T-cell (primary cell): ENCODE measurements around the gene YWHAB. TPM values are rescaled to one million over a fixed set of nuclear protein-coding genes. Genes with fewer than 3 reads are reported as not detected.

Experiments
- ATAC-seq, 4 experiments: fragments of 200-7000 bp in 3 of 4; fragments of 150-1000 bp in 1 of 4; cut with Tn5 transposase; replicated peaks in 1 of 4; 1 replicate in 3 of 4; 2 replicates in 1 of 4; pipeline ENCODE4 v1.10.0; 2021; ENCODE audit warnings: moderate library complexity in 3 of 4, mild to moderate bottlenecking in 2 of 4, moderate number of reproducible peaks in 1 of 4
- CTCF ChIA-PET, 2 donors: fragments of 300-600 bp; sonication (Branson Sonifier 250); formaldehyde crosslinking; loops; one replicate each; lab custom pipeline; 2022; ENCODE audit warnings: antibody characterized with exemption in 2 of 2; lab: Charles Lee
- POLR2A ChIA-PET, 2 donors: fragments of 300-600 bp; sonication (Branson Sonifier 250); formaldehyde crosslinking; loops; one replicate each; lab custom pipeline; 2022; ENCODE audit warnings: antibody characterized with exemption in 2 of 2; lab: Charles Lee
- DNase-seq, 35 experiments: peaks; one replicate each; pipeline versions ENCODE4 v3.0.0 to v3.0.0-alpha.2; 2013 to 2023
- H3K27ac ChIP-seq: one replicate; pipeline ENCODE4 v1.5.1; 2013; ENCODE audit warnings: low read length
- H3K27me3 ChIP-seq, 2 experiments: replicated peaks in 1 of 2; 1 replicate in 1 of 2; 2 replicates in 1 of 2; pipeline versions ENCODE4 v1.6.1 to v1.7.0; 2013; ENCODE audit warnings: low read length in 1 of 2, mixed read lengths in 1 of 2; ENCODE audit not compliant: control insufficient read depth in 2 of 2, insufficient read depth in 2 of 2; ENCODE audit errors: extremely low read depth in 1 of 2
- H3K36me3 ChIP-seq, 2 donors: 1 replicate in 1 of 2; 2 replicates in 1 of 2; pipeline versions ENCODE4 v1.6.1 to v1.7.0; 2013; ENCODE audit warnings: low read length in 1 of 2; ENCODE audit not compliant: control insufficient read depth in 2 of 2, insufficient read depth in 1 of 2; ENCODE audit errors: extremely low read depth in 1 of 2
- H3K4me1 ChIP-seq, 2 experiments: 1 replicate in 1 of 2; 2 replicates in 1 of 2; pipeline versions ENCODE4 v1.6.1 to v1.7.0; 2013; ENCODE audit warnings: low read length in 2 of 2, mixed read lengths in 1 of 2; ENCODE audit not compliant: insufficient read depth in 2 of 2, control insufficient read depth in 1 of 2; ENCODE audit errors: extremely low read depth in 1 of 2
- H3K4me3 ChIP-seq, 2 donors: 1 replicate in 1 of 2; 2 replicates in 1 of 2; pipeline versions ENCODE4 v1.5.1 to v1.7.0; 2013; ENCODE audit warnings: mild to moderate bottlenecking in 2 of 2, low read length in 1 of 2, moderate library complexity in 1 of 2; ENCODE audit not compliant: control insufficient read depth in 1 of 2; ENCODE audit errors: extremely low read depth in 1 of 2
- H3K9me3 ChIP-seq: 2 replicates; pipeline ENCODE4 v1.7.0; 2013
- H3K27ac Mint-ChIP-seq, 2 donors: one replicate each; pipeline ENCODE4 v1.8.0; 2020 to 2021; ENCODE audit warnings: mild to moderate bottlenecking in 2 of 2, mixed read lengths in 2 of 2
- H3K27me3 Mint-ChIP-seq, 2 donors: one replicate each; pipeline ENCODE4 v1.8.0; 2021 to 2022; ENCODE audit warnings: mixed read lengths in 2 of 2
- H3K36me3 Mint-ChIP-seq: one replicate; pipeline ENCODE4 v1.8.0; 2021; ENCODE audit warnings: mixed read lengths
- H3K4me1 Mint-ChIP-seq, 3 donors: one replicate each; pipeline ENCODE4 v1.8.0; 2020 to 2022; ENCODE audit warnings: mixed read lengths in 3 of 3, mild to moderate bottlenecking in 1 of 3
- H3K4me3 Mint-ChIP-seq, 3 donors: one replicate each; pipeline ENCODE4 v1.8.0; 2020 to 2022; ENCODE audit warnings: mild to moderate bottlenecking in 3 of 3, mixed read lengths in 3 of 3, moderate library complexity in 3 of 3
- H3K9me3 Mint-ChIP-seq, 3 donors: one replicate each; pipeline ENCODE4 v1.8.0; 2020 to 2022; ENCODE audit warnings: mixed read lengths in 3 of 3
- WGBS: methylation state at CpG from one replicate; pipeline ENCODE4 v1.1.5; 2013; ENCODE audit warnings: missing lambda C conversion rate; ENCODE audit not compliant: insufficient coverage; 5-methylcytosine and 5-hydroxymethylcytosine counted together
- total RNA-seq, 35 experiments: library from RNA in 6 of 35; stranded (reverse) in 6 of 35; fragments of 120-200 nt in 1 of 35; gene quantifications; one replicate each; pipeline versions ENCODE4 v1.2.1 to v1.2.4 and lab custom pipeline; 2013 to 2026

Gene YWHAB
- total RNA-seq, 5 donors from 2014 or later (not counting 1 experiment from before 2014, with no cell fraction given), result 198 to 233 (median 205) TPM

DNA sequence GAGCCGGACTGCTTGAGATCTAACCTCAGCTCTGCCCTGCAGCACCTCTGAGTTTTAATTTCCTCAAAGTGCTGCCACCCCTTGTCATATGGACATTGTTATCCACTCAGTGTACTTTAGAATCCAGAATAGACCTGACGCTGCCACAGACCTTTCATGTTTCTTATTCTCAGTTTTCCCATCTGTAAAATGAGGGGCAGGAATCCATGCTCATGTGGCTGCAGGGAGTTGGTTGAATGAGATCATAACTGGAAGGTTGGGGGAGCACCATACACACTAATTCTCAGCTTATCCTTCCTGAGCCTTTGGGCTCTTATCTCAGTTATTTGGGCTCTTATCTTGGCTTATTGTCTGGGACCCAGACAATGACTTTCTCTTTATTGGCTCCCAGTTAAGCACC lies 26.7 kb downstream of the YWHAB start:
- POLR2A ChIA-PET, result interaction anchor here in 1 of 2 donors (0.6 kb wide), 1 partner anchor 119 kb away, joined by 4 read pairs; no protein-coding TSS in a partner anchor
- peaks cover 30 to 35% (median 35%) of the 10 kb centered on the region in 3 donors for H3K4me1 Mint-ChIP-seq
- ATAC-seq, result no peak

GRCh38 chr20:44914924-44915323 lies 29.4 kb downstream of the YWHAB start:
- CTCF ChIA-PET, result no interaction called here
- no peak overlapping the region for H3K4me3 Mint-ChIP-seq
- WGBS, result 22% methylated on average over 1 of the region's 1 CpG

More for the DNA sequence above, 26.7 kb downstream of the YWHAB start:
- Histone ChIP-seq H3K27me3 (no peaks in the 10 kb centered on the region), H3K27ac (no peak overlapping the region), H3K4me1 (peaks cover 15 to 31% of the 10 kb centered on the region in 2 experiments), H3K9me3 (no peaks in the 10 kb centered on the region), H3K4me3 (no peak overlapping the region), H3K36me3 (peaks cover 0 to 13% of the 10 kb centered on the region in 2 donors)
- no peaks in the 10 kb centered on the region for H3K9me3 Mint-ChIP-seq
- CTCF ChIA-PET, result interaction anchor here in 1 of 2 donors (0.6 kb wide), 1 partner anchor 98 kb away, joined by 3 read pairs; no protein-coding TSS in a partner anchor
- peak overlapping the region in 1 of 3 donors; percentile 34 for H3K4me3 Mint-ChIP-seq
- peaks cover 30% of the 10 kb centered on the region for H3K36me3 Mint-ChIP-seq
- no peak for DNase-seq
- WGBS, result 83% methylated on average over 1 of the region's 2 CpGs
- H3K27ac Mint-ChIP-seq, result peak overlapping the region; percentile 43 to 64
- no peaks in the 10 kb centered on the region for H3K27me3 Mint-ChIP-seq

GRCh38 chr20:44916586-44916985 lies 31.1 kb downstream of the YWHAB start:
- H3K9me3 Mint-ChIP-seq, result no peaks in the 10 kb centered on the region
- ATAC-seq (no peak), DNase-seq (no peak)
- H3K9me3 ChIP-seq, result no peaks in the 10 kb centered on the region
- H3K4me1 Mint-ChIP-seq, result peaks cover 11 to 13% (median 13%) of the 10 kb centered on the region in 3 donors
- no peak overlapping the region for H3K4me3 Mint-ChIP-seq
- H3K4me1 ChIP-seq, result peaks cover 7 to 9% of the 10 kb centered on the region in 2 experiments
- H3K27me3 ChIP-seq, result no peaks in the 10 kb centered on the region
- no peaks in the 10 kb centered on the region for H3K27me3 Mint-ChIP-seq
- CTCF ChIA-PET, result interaction anchor here in 1 of 2 donors (0.6 to 0.7 kb wide), 2 partner anchors 599 to 1180 kb away, joined by 3 to 4 read pairs; no protein-coding TSS in a partner anchor
- POLR2A ChIA-PET, result no interaction called here
- no peak overlapping the region for H3K27ac Mint-ChIP-seq
- H3K27ac ChIP-seq, result no peak overlapping the region
- peaks cover 26% of the 10 kb centered on the region for H3K36me3 Mint-ChIP-seq
- 98% methylated on average over 7 of the region's 12 CpGs for WGBS
- peaks cover 3 to 10% of the 10 kb centered on the region in 2 donors for H3K36me3 ChIP-seq
- H3K4me3 ChIP-seq, result no peak overlapping the region

More at GRCh38 chr20:44914924-44915323, 29.4 kb downstream of the YWHAB start:
- peak overlapping the region; percentile 64 to 65 for H3K27ac Mint-ChIP-seq
- H3K27me3 Mint-ChIP-seq, result no peaks in the 10 kb centered on the region
- POLR2A ChIA-PET, result interaction anchor here in 1 of 2 donors (0.7 kb wide), 1 partner anchor 26 kb away, joined by 5 read pairs; no protein-coding TSS in a partner anchor
- ATAC-seq (no peak), DNase-seq (no peak)
- H3K9me3 Mint-ChIP-seq, result no peaks in the 10 kb centered on the region
- Histone ChIP-seq H3K4me3 (no peak overlapping the region), H3K9me3 (no peaks in the 10 kb centered on the region), H3K36me3 (peaks cover 3 to 10% of the 10 kb centered on the region in 2 donors), H3K4me1 (peaks cover 9 to 22% of the 10 kb centered on the region in 2 experiments), H3K27ac (no peak overlapping the region), H3K27me3 (no peaks in the 10 kb centered on the region)
- H3K36me3 Mint-ChIP-seq, result peaks cover 23% of the 10 kb centered on the region
- H3K4me1 Mint-ChIP-seq, result peaks cover 17 to 23% (median 19%) of the 10 kb centered on the region in 3 donors

GRCh38 chr20:44917399-44917798 lies 31.9 kb downstream of the YWHAB start:
- Histone ChIP-seq H3K27ac (no peak overlapping the region), H3K4me3 (no peak overlapping the region), H3K9me3 (no peaks in the 10 kb centered on the region), H3K4me1 (peaks cover 5 to 9% of the 10 kb centered on the region in 2 experiments), H3K36me3 (peaks cover 3 to 12% of the 10 kb centered on the region in 2 donors), H3K27me3 (no peaks in the 10 kb centered on the region)
- no CpG with 5 or more reads among the region's 2 CpGs for WGBS
- Mint-ChIP-seq H3K27me3 (no peaks in the 10 kb centered on the region), H3K4me1 (peaks cover 11 to 12% (median 12%) of the 10 kb centered on the region in 3 donors), H3K4me3 (no peak overlapping the region), H3K9me3 (no peaks in the 10 kb centered on the region), H3K36me3 (peaks cover 26% of the 10 kb centered on the region), H3K27ac (no peak overlapping the region)
- DNase-seq (no peak), ATAC-seq (no peak)
- ChIA-PET POLR2A (interaction anchor here in 1 of 2 donors (0.6 kb wide), 1 partner anchor 45 kb away, joined by 5 read pairs; no protein-coding TSS in a partner anchor), CTCF (interaction anchor here in 1 of 2 donors (0.7 kb wide), 1 partner anchor 600 kb away, joined by 4 read pairs; no protein-coding TSS in a partner anchor)

- ATAC-seq, result no peak
- Histone ChIP-seq H3K36me3 (peaks cover 3 to 14% of the 10 kb centered on the region in 2 donors), H3K27ac (no peak overlapping the region), H3K9me3 (no peaks in the 10 kb centered on the region), H3K4me3 (no peak overlapping the region), H3K4me1 (peaks cover 5 to 9% of the 10 kb centered on the region in 2 experiments), H3K27me3 (no peaks in the 10 kb centered on the region)
- H3K27ac Mint-ChIP-seq, result no peak overlapping the region
- POLR2A ChIA-PET, result no interaction called here
- 100% methylated on average over 2 of the region's 3 CpGs for WGBS
- peaks cover 25% of the 10 kb centered on the region for H3K36me3 Mint-ChIP-seq
- CTCF ChIA-PET, result no interaction called here
- peaks cover 11 to 12% (median 12%) of the 10 kb centered on the region in 3 donors for H3K4me1 Mint-ChIP-seq
- H3K27me3 Mint-ChIP-seq, result no peaks in the 10 kb centered on the region
- no peak for DNase-seq
- no peak overlapping the region for H3K4me3 Mint-ChIP-seq
- no peaks in the 10 kb centered on the region for H3K9me3 Mint-ChIP-seq
These were observed 32.8 kb downstream of the YWHAB start for GRCh38 chr20:44918342-44918741.

DNA sequence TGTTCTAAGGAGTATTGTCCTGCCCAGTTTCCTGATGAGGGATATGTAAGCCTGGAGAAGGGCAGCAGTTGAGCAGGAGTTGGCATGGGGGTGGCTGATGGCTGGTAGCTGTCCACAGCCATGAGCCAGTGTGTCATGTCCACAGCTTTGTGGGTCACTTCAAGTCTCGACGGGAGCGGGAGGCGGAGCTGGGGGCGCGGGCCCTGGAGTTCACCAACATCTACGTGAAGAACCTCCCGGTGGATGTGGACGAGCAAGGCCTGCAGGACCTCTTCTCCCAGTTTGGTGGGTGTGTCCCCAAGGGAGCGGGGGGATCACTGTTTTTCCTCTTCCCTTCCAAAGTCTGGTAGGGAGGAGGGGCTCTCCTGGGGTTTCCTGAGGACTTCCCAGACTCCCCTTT lies 33.3 kb downstream of the YWHAB start:
- Mint-ChIP-seq H3K4me1 (peaks cover 11 to 12% (median 11%) of the 10 kb centered on the region in 3 donors), H3K36me3 (peaks cover 25% of the 10 kb centered on the region), H3K9me3 (no peaks in the 10 kb centered on the region), H3K4me3 (no peak overlapping the region), H3K27ac (no peak overlapping the region), H3K27me3 (no peaks in the 10 kb centered on the region)
- peaks cover 5 to 9% of the 10 kb centered on the region in 2 experiments for H3K4me1 ChIP-seq
- no peak overlapping the region for H3K27ac ChIP-seq
- H3K27me3 ChIP-seq, result no peaks in the 10 kb centered on the region
- peaks cover 3 to 17% of the 10 kb centered on the region in 2 donors for H3K36me3 ChIP-seq
- no peaks in the 10 kb centered on the region for H3K9me3 ChIP-seq
- DNase-seq (no peak), ATAC-seq (no peak)
- ChIA-PET POLR2A (no interaction called here), CTCF (interaction anchor here in 1 of 2 donors (0.6 kb wide), 1 partner anchor 981 kb away, joined by 6 read pairs; no protein-coding TSS in a partner anchor)
- 98% methylated on average over 9 of the region's 10 CpGs for WGBS
- no peak overlapping the region for H3K4me3 ChIP-seq
